Diencephalon (tissue), 1 donor: ENCODE data around the gene HACD2. TPM values are rescaled to one million over a fixed set of nuclear protein-coding genes. Genes with fewer than 3 reads are reported as not detected.

Source experiments
- total RNA-seq: library from RNA; depleted of rRNA; stranded (reverse); fragments of >200 nt; gene quantifications from one replicate; pipeline ENCODE4 v1.2.3, GENCODE V29; 2014

The HACD2 gene
- total RNA-seq: 55.6 TPM

GRCh38 chr3:123584988-123585937 lies at the start of gene HACD2:
Gene HACD2, minus strand, starts transcription at chr3:123585053. Its CDS starts 26 bp downstream, at chr3:123585027.

DNA sequence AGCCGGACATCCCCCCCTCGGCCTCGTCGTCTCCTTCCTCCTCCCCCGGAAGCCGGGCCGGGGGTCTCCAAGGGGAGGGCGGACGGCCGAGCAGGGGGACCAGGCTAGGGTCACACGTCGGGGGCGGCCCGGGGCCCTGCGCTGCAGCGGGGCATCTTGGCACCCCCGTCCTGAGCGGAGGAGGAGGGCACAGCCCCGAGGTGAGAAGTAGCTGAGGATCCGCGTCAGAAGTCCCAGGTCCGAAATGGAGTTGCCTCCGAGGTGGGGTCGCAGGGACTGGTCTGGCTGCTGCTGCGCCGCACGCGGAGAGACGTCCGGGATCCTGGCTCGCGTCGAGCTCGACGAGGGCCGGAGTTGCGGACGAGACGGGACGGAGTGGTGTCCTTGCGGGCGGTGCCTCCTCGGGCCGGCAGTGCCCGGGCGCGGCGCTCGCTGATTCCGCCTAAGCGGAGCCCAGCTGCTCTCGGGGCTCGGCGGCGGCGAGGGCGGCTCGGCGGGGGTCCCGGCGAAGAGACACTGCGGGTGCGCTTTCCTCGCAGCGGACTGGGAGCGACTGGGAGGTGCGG lies 136.2 kb downstream of the HACD2 start, which contains the start of gene ADCY5:
Gene ADCY5, minus strand, starts transcription at position 555 of the 566 bp plus-strand sequence. Its CDS starts 545 bp downstream, at position 10.

Other genes starting within 250 kb of the HACD2 start
- gene ADCY5, start 136.0 kb downstream of the HACD2 start, total RNA-seq: 58.6 TPM